SK-N-MC (cell line): ENCODE data around the gene PPARA.

Source experiments
- EZH2 ChIP-seq: fragments of 200-600 bp; sonication (generic); IDR thresholded peaks from one replicate; pipeline ENCODE4 v1.6.1; 2017; ENCODE audit warnings: antibody characterized with exemption
- POLR2AphosphoS5 ChIP-seq: IDR thresholded peaks from 2 replicates; pipeline ENCODE4 v1.6.1; 2012; ENCODE audit warnings: mild to moderate bottlenecking, low read depth, low read length, borderline replicate concordance

DNA sequence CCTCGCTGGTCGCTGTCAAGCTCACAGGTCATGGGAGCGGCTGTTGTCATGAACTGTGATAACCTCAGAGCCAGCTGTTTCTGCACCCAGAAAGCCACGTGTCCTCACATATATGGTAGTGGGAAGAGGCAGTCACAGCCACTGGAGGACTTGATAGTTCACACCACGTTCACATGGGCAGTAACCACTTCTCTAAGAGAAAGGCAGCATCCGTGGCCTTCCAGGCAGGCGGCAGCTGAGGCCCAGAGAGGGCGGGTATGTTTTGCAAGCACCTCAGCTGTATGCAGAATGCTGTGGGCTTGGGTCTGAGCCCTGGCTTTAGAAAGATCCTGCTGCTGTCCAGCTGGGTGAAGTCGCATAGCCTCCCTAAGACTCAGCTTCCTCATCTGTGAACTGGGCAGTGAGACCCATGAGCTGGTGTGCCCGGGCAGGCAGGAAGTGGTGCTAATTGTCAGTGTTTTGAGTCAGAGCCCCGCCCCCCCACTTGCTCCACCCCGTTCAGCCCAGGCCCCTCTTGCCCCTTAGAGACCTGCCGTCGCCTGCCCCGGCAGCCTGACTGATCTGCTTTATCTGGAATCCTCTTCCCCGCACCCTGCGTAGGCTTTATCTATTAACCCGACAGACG is 130.8 kb downstream of the PPARA start:
- no peak for TF ChIP-seq EZH2
- no peak for TF ChIP-seq POLR2AphosphoS5
